ENCODE results near the gene KIF16B.
A peak's percentile ranks its signal among the peaks of the same experiment; 100 is the strongest.

Gene KIF16B

GRCh38 chr20:16350465-16350864 is 222.8 kb downstream of the KIF16B start:
- TF ChIP-seq POU6F1 (CRISPR knock-in tag; IDR thresholded peaks at IDR 0.05; ENCODE audit: borderline replicate concordance, low read depth), result no peak
- no peak for TF ChIP-seq ZNF565 (CRISPR knock-in tag; conservative IDR thresholded peaks at IDR 0.05; ENCODE audit: low read depth)
- no peak for TF ChIP-seq ISL1 (CRISPR knock-in tag; IDR thresholded peaks at IDR 0.05)
- TF ChIP-seq GLIS3 (CRISPR knock-in tag; IDR thresholded peaks at IDR 0.05), result no peak
- no peak for TF ChIP-seq PPARA (CRISPR knock-in tag; IDR thresholded peaks at IDR 0.05; ENCODE audit: borderline replicate concordance)
- no peak for TF ChIP-seq PATZ1 (CRISPR knock-in tag; IDR thresholded peaks at IDR 0.05; ENCODE audit: borderline replicate concordance)
- TF ChIP-seq ZFP3 (CRISPR knock-in tag; IDR thresholded peaks at IDR 0.05), result no peak
- TF ChIP-seq TSHZ2 (CRISPR knock-in tag; IDR thresholded peaks at IDR 0.05), result no peak
- TF ChIP-seq ESRRG (CRISPR knock-in tag; IDR thresholded peaks at IDR 0.05), result no peak
- no peak for TF ChIP-seq ZC3H10 (CRISPR knock-in tag; IDR thresholded peaks at IDR 0.05)
- TF ChIP-seq RARB (CRISPR knock-in tag; IDR thresholded peaks at IDR 0.05), result no peak
- TF ChIP-seq ZFP30 (CRISPR knock-in tag; IDR thresholded peaks at IDR 0.05), result no peak
- no peak for TF ChIP-seq CREB5 (CRISPR knock-in tag; IDR thresholded peaks at IDR 0.05; ENCODE audit: low read depth)
- no peak for TF ChIP-seq ZNF70 (CRISPR knock-in tag; IDR thresholded peaks at IDR 0.05)
- TF ChIP-seq, protein P1, sequence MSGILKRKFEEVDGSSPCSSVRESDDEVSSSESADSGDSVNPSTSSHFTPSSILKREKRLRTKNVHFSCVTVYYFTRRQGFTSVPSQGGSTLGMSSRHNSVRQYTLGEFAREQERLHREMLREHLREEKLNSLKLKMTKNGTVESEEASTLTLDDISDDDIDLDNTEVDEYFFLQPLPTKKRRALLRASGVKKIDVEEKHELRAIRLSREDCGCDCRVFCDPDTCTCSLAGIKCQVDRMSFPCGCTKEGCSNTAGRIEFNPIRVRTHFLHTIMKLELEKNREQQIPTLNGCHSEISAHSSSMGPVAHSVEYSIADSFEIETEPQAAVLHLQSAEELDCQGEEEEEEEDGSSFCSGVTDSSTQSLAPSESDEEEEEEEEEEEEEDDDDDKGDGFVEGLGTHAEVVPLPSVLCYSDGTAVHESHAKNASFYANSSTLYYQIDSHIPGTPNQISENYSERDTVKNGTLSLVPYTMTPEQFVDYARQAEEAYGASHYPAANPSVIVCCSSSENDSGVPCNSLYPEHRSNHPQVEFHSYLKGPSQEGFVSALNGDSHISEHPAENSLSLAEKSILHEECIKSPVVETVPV (CRISPR knock-in tag; IDR thresholded peaks at IDR 0.05), result no peak
- TF ChIP-seq CSDC2 (CRISPR knock-in tag; IDR thresholded peaks at IDR 0.05), result no peak
- no peak for TF ChIP-seq SNAI2 (CRISPR knock-in tag; IDR thresholded peaks at IDR 0.05)
- TF ChIP-seq ARNTL (CRISPR knock-in tag; IDR thresholded peaks at IDR 0.05; ENCODE audit: borderline replicate concordance, low read depth), result no peak
- peak; percentile 68 for ATAC-seq

DNA sequence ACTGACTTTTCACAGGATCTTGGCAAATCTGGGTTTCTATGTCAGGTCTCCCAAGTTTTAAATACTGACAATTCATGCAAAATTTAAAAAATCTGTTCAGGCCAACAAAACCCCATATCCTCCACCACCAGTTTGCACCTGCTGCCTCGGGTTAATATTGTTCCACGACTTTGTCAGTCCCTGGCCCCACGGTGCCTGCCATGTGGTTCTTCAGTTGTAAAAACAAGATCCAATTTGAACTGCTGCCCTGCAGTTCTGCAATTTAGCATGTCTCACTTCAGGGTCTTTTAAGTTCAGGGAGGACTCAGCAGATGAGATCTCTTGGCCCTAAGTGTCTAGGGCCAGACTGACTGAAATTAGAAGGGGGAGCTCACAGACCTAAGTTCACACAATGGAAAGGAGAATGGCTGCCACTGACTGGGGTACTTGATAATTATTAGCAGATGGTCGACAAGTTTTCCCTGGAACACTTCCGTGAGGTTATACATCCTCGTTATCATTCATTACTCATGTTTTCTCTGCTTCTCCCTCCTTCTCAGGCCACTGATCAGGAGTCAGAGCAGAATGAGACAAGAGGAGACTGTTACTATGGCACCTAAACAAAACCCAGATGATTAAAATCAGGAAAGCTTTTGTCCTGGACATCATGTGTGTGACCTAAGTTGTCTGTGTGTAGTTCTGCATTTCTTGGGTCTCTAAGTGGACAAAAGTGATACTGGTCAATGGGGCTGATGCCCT is 223.6 kb downstream of the KIF16B start:
- peak; percentile 87 for ATAC-seq
- TF ChIP-seq ZNF565 (CRISPR knock-in tag; conservative IDR thresholded peaks at IDR 0.05; ENCODE audit: low read depth), result no peak
- 0 out of 2 replicates have a peak, but pooled peaks have one; percentile 25 for TF ChIP-seq TCF4 (CRISPR knock-in tag; IDR thresholded peaks at IDR 0.05; ENCODE audit: borderline replicate concordance)

GRCh38 chr20:16346956-16347355 is 226.3 kb downstream of the KIF16B start:
- TF ChIP-seq SNAI2 (CRISPR knock-in tag; IDR thresholded peaks at IDR 0.05) (no peak), POU6F1 (CRISPR knock-in tag; IDR thresholded peaks at IDR 0.05; ENCODE audit: borderline replicate concordance, low read depth) (no peak), OSR1 (CRISPR knock-in tag; IDR thresholded peaks at IDR 0.05) (no peak), ZC3H10 (CRISPR knock-in tag; IDR thresholded peaks at IDR 0.05) (no peak), RARB (CRISPR knock-in tag; IDR thresholded peaks at IDR 0.05) (no peak), ISL1 (CRISPR knock-in tag; IDR thresholded peaks at IDR 0.05) (no peak), GLIS3 (CRISPR knock-in tag; IDR thresholded peaks at IDR 0.05) (no peak), ZNF565 (CRISPR knock-in tag; conservative IDR thresholded peaks at IDR 0.05; ENCODE audit: low read depth) (no peak), ZNF8 (CRISPR knock-in tag; IDR thresholded peaks at IDR 0.05) (no peak), TOX (CRISPR knock-in tag; IDR thresholded peaks at IDR 0.05; ENCODE audit: borderline replicate concordance) (no peak), CREB5 (CRISPR knock-in tag; IDR thresholded peaks at IDR 0.05; ENCODE audit: low read depth) (no peak), ESRRG (CRISPR knock-in tag; IDR thresholded peaks at IDR 0.05) (no peak), ZNF70 (CRISPR knock-in tag; IDR thresholded peaks at IDR 0.05) (no peak), PPARA (CRISPR knock-in tag; IDR thresholded peaks at IDR 0.05; ENCODE audit: borderline replicate concordance) (no peak)
- ATAC-seq, result no peak

Measured in SK-N-SH treated with all-trans-retinoic acid at 6 μM for 48 hours (cell line).